ENCODE measurements around the gene RNU4-1.
"Not testable (repeated sequence)": the region's sequence is repeated elsewhere in the genome, so short reads cannot be mapped to it uniquely, and the experiment has no call there.

DNA sequence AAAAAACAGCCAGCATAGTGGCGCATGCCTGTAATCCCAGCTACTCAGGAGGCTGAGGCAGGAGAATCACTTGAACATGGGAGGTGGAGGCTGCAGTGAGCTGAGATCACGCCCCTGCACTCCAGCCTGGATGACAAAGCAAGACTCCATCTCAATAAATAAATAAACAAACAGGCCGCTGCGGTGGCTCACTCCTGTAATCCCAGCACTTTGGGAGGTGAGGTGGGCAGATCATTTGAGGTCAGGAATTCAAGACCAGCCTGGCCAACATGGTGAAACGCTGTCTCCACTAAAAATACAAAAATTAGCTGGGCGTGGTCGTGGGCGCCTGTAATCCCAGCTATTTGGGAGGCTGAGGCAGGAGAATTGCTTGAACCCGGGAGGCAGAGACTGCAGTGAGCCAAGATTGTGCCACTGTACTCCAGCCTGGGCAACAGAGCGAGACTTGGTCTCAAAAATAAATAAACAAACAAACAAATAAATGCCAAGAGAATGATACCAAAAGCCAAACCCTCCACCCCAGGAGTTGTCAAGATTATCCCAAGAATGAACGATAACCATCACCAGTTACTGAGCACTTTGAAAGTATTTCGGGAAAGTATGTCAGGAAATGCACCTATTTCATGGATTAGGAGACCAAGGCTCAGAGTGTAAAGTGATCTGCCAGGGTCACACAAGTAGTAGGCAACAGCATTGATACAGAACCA is 41.5 kb downstream of the RNU4-1 start:
- TF ChIP-seq, protein P1, sequence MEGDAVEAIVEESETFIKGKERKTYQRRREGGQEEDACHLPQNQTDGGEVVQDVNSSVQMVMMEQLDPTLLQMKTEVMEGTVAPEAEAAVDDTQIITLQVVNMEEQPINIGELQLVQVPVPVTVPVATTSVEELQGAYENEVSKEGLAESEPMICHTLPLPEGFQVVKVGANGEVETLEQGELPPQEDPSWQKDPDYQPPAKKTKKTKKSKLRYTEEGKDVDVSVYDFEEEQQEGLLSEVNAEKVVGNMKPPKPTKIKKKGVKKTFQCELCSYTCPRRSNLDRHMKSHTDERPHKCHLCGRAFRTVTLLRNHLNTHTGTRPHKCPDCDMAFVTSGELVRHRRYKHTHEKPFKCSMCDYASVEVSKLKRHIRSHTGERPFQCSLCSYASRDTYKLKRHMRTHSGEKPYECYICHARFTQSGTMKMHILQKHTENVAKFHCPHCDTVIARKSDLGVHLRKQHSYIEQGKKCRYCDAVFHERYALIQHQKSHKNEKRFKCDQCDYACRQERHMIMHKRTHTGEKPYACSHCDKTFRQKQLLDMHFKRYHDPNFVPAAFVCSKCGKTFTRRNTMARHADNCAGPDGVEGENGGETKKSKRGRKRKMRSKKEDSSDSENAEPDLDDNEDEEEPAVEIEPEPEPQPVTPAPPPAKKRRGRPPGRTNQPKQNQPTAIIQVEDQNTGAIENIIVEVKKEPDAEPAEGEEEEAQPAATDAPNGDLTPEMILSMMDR (IDR thresholded peaks at IDR 0.05), result not testable (repeated sequence)
- TF ChIP-seq POLR2AphosphoS5, POLR2A (IDR thresholded peaks at IDR 0.05): not testable (repeated sequence)
